ENCODE data around the gene HDHD2.
"Not testable (repeated sequence)": the region's sequence is repeated elsewhere in the genome, so short reads cannot be mapped to it uniquely, and the experiment has no call there.

The HDHD2 gene

DNA sequence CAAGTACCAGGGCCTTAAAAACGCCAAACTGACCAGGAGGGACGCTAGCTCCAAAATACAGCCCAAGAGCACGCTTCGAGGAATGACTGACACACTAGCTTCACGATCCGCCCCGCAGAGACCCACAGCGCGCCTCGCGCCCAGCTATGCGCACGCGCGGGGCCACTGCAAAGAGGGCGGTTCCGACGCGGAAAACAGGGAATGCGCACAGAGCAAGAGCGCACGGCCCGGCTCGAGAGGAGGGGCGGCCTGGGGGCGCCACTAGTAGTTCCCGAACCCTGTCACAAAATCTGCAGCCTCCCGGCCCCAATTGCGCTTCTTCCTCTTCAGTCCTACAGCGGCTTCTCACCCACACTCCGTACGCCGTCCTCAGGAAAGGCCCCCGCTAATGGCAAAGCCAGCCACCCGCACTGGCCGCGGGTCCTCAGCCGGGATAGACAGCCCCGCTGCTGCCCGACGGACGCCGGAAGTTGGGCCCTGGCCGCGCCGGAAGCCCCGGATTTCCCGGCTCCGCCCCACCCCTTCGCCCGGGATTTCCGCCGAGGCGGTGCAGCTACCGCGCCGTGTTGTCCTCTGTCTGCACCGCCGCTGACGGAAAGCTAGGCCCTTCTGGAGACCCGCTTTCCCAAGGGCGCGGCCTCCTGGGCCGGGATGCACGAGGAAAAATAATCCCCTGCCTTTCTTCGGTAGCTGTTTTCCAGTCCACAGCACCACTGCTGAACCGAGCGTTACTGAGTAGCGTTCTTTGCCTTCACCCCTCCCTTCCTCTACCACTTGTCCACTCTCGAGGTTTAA is at the start of gene HDHD2:
Gene HDHD2 (minus strand): TSS at position 472 of the 795 bp plus-strand sequence. CDS start 14,061 bp downstream, outside the sequence.
- DNase-seq, result peak; percentile 55

- DNase-seq, result not testable (repeated sequence)
These were observed 45.7 kb upstream of the HDHD2 start for GRCh38 chr18:47195961-47196360.

- DNase-seq, result no peak
These were observed 41.7 kb upstream of the HDHD2 start for GRCh38 chr18:47191961-47192360.

DNA sequence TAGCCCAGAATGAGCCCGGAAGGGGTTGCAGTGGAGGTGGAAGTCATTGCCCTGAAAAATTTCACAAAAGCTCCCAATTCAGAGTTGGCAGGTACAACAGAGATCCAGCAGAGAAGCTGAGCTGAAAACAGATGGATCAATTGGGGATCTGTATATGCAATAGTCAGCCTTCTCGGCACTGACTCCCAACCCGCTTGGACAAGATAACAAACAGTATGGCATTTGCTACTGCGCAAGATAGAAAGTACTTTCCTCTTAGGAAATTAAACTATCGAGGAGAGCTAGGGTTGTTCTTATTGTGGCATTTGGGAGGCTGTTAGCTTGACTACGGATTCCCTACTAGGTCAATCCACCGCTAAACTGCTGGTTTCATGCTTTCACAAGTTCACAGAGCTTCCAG is 37.4 kb upstream of the HDHD2 start:
- no peak for DNase-seq

GRCh38 chr18:47184419-47185050 is 34.2 kb upstream of the HDHD2 start:
- peak; percentile 63 for DNase-seq

- not testable (repeated sequence) for DNase-seq
These were observed 31.9 kb upstream of the HDHD2 start for GRCh38 chr18:47182156-47182555.

GRCh38 chr18:47180765-47181164 is 30.5 kb upstream of the HDHD2 start:
- no peak for DNase-seq

- peak; percentile 4 for DNase-seq
These were observed 29.2 kb upstream of the HDHD2 start for GRCh38 chr18:47179520-47179919.

GRCh38 chr18:47175898-47176575 is 25.7 kb upstream of the HDHD2 start, which contains the start of gene IER3IP1:
Gene IER3IP1, minus strand, starts transcription at chr18:47176364. Its CDS starts 87 bp downstream, at chr18:47176277.
- DNase-seq, result peak; percentile 51

- peak; percentile 3 for DNase-seq
These were observed 25.1 kb upstream of the HDHD2 start for GRCh38 chr18:47175283-47175897.

DNA sequence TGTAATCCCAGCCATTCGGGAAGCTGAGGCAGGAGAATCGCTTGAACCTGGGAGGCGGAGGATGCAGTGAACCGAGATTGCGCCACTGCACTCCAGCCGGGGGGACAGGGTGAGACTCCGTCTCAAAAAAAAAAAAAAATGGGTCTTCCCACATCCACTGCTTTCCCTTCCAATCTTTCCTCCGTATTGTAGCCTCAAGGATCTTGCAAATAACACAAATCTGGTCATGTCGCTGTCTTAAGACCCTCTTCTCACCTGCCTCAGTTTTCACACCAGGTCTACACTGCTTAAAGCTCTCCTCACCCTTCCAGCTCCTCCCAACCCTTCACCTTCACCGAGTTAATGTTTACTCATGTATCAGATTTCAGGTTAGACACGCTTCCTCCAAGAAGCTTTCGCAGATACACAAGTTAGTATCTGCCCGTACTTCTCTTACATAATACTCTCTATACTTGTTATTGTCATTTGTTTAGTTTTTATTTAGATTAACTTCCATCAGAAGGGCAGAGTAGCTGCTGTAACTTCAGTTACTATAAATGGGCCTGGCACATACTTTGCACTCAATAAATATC is 24.3 kb upstream of the HDHD2 start:
- DNase-seq, result no peak

DNA sequence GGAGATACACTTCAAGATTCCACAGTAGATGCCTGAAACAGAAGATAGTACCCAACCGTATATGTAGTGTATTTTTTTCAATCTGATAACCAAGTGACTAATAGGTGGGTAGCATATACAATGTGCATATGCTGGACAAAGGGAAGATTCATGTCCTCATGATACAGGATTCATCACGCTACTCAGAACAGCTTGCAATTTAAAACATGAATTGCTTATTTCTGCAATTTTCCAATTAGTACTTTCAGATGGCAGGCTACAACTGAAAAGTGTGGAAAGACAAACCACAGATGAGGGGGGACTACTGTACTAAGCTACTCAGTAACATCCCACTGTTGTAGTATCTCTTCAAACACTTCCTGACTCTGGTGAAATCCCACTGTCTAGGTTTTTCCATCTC is 22.2 kb upstream of the HDHD2 start:
- DNase-seq, result no peak

GRCh38 chr18:47168913-47169312 is 18.6 kb upstream of the HDHD2 start:
- no peak for DNase-seq

GRCh38 chr18:47168509-47168908 is 18.2 kb upstream of the HDHD2 start:
- DNase-seq, result no peak

GRCh38 chr18:47166294-47166693 is 16.0 kb upstream of the HDHD2 start:
- DNase-seq, result no peak

DNA sequence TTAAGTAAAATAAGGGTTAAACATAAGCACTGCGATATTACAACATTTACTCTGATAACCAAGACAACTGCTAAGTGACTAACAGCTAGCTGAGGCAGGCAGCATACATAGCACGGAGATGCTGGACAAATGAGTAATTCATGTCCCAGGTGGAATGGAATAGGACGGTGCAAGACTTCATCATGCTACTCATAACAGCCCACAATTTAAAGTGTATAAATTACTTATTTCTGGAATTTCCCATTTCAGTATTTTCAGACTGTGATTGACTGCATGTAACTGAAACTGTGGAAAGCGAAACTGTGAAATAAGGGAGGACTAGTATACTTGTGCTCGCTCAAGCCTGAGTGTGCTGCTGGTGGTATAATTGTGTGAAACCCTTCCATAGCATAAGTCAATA is 12.9 kb upstream of the HDHD2 start:
- DNase-seq, result no peak

- DNase-seq, result no peak
These were observed 10.0 kb upstream of the HDHD2 start for GRCh38 chr18:47160256-47160655.

GRCh38 chr18:47158404-47158803 is 8.1 kb upstream of the HDHD2 start:
- DNase-seq, result not testable (repeated sequence)

DNA sequence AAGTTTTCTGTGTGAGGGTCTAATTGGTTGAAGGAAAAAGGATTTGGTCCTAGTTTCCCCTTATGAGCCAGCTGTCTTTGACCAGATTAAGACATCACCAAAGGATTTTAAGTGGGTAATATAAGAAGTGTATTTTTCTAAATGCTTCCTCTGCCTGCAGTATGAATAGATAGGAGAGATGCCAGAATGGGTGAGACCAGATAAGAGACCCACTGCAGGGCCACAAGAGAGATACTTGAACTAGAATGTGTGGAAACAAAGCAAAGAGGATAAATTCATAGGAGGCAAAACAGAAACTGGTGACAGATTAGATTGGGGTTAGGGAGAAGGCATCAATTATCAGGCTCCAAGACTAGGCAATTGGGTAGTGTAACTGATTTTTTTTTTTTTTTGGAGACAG is 1.1 kb upstream of the HDHD2 start:
- DNase-seq, result no peak

DNA sequence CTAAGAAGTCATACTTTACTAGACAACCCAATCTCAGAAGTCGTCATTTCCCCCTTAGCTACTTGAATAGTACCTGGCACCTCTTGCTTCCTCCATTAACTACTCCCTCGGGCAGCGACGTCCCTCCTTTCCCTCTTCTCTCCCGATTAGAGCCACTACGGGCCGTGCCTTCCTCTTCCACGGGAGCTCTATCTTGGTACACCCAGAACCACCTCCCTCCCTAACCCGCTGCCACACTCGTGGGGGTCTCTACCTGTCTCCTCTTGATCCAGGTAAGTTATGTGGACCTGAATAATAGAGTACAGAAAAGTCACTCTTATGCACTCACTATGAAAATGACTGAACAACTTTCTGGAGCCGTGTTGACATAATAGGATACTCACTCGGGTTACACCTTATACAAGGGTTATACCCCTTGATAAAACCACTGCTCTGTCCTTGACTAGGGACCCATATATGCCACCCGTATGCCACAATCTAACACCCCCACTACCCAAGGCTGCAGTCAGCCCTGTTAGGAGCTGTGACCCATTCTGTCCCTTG is 595 bp upstream of the HDHD2 start:
- no peak for DNase-seq

DNA sequence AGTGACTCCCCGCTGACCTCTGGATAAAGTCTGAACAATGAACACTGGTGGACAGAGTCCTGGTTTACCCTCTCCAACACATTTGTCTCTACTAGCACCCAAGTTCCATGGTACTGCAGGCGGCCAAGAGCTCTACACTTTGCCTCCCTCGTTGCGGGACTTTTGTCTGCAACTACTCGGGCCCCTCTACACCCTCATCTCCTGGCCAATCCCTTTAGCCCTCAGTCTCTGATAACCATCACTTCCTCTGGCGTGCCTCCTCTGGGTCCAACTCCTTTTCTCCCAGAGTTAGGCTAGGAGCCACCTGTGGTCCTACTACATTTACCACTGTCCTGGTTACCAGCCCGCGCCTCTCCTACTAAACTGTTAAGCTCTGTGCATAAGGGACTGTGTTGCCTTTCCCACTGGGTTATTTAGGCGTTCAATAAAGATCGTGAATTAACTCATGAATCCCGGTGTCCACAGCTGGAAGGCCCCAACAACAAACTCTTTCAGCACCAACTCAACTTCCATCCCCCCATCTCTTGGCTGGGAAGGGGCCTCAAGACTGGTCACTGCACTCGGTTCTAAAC is 757 bp downstream of the HDHD2 start:
- DNase-seq, result no peak

- DNase-seq, result no peak
These were observed 4.1 kb downstream of the HDHD2 start for GRCh38 chr18:47146206-47146605.
